ENCODE results near the gene CTNND2.

DNA sequence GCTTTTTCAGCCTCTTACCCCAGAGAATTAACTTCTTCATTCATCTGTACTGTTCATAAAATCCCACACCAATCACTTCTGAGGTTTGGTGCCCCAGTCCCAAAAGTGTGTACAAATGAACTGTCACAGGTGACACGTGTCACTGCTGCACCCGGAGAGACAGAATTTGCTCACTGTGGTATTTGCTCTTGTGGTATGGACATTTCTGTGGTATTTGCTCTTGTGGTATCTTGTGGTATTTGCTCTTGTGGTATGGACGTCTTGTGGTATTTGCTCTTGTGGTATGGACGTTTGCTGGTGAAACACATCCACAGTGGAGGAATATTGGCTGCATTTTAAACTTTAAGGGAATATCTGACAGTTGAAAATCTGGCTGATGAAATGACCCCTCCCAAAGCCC is 928.3 kb downstream of the CTNND2 start:
- TF ChIP-seq EZH2 (IDR thresholded peaks at IDR 0.05; ENCODE audit: borderline replicate concordance, low read depth, low read length, poor library complexity, severe bottlenecking) = no peak
- TF ChIP-seq, protein P1, sequence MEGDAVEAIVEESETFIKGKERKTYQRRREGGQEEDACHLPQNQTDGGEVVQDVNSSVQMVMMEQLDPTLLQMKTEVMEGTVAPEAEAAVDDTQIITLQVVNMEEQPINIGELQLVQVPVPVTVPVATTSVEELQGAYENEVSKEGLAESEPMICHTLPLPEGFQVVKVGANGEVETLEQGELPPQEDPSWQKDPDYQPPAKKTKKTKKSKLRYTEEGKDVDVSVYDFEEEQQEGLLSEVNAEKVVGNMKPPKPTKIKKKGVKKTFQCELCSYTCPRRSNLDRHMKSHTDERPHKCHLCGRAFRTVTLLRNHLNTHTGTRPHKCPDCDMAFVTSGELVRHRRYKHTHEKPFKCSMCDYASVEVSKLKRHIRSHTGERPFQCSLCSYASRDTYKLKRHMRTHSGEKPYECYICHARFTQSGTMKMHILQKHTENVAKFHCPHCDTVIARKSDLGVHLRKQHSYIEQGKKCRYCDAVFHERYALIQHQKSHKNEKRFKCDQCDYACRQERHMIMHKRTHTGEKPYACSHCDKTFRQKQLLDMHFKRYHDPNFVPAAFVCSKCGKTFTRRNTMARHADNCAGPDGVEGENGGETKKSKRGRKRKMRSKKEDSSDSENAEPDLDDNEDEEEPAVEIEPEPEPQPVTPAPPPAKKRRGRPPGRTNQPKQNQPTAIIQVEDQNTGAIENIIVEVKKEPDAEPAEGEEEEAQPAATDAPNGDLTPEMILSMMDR (conservative IDR thresholded peaks at IDR 0.05; ENCODE audit: low read depth, low read length) = no peak

Measured in A673 (cell line).